GM23248 (cell line): ENCODE data around the gene KRT84.

Source experiments
- EZH2 ChIP-seq: fragments of 200-600 bp; sonication (generic); IDR thresholded peaks from 2 replicates; pipeline ENCODE4 v1.6.1; 2018; ENCODE audit warnings: antibody characterized with exemption, mild to moderate bottlenecking; ENCODE audit not compliant: insufficient read depth, poor library complexity, severe bottlenecking
- EZH2phosphoT487 ChIP-seq: fragments of 200-600 bp; sonication (generic); IDR thresholded peaks from 2 replicates; pipeline ENCODE4 v1.6.1; 2018; ENCODE audit warnings: antibody characterized with exemption, moderate library complexity, mild to moderate bottlenecking, low read depth; ENCODE audit not compliant: insufficient read depth

GRCh38 chr12:52434760-52435530 is 49.5 kb upstream of the KRT84 start:
- TF ChIP-seq EZH2 (no peak), EZH2phosphoT487 (no peak)
